ENCODE data around the gene ERGIC1.

DNA sequence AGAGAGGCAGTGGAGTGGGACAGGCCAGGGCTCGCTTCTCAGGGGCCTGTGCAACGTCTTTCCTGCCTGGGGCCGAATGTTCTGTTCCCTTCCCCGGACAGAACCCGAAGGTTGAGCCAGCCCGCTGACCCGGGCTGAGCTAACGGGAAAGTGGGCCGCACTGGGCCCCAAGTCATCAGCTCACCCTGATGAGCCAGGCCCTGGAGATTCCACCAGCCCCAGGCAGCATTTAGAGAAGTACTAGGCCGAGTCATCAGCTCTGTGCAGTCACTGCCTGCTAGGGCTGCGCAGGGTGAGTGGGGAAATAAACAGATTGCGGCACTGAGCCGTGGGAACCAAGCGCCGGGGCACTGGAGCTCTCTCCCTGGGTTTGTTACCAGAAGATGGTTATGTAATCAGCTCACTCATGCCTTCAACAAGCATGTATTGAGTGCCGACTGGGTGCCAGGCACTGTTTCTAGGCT lies 33.9 kb upstream of the ERGIC1 start:
- TF ChIP-seq TP53 (CRISPR knock-in tag; IDR thresholded peaks at IDR 0.05): no peak
- TF ChIP-seq, protein P1, sequence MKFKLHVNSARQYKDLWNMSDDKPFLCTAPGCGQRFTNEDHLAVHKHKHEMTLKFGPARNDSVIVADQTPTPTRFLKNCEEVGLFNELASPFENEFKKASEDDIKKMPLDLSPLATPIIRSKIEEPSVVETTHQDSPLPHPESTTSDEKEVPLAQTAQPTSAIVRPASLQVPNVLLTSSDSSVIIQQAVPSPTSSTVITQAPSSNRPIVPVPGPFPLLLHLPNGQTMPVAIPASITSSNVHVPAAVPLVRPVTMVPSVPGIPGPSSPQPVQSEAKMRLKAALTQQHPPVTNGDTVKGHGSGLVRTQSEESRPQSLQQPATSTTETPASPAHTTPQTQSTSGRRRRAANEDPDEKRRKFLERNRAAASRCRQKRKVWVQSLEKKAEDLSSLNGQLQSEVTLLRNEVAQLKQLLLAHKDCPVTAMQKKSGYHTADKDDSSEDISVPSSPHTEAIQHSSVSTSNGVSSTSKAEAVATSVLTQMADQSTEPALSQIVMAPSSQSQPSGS (CRISPR knock-in tag; IDR thresholded peaks at IDR 0.05; ENCODE audit: borderline replicate concordance, low read depth): no peak
- TF ChIP-seq, protein P2, sequence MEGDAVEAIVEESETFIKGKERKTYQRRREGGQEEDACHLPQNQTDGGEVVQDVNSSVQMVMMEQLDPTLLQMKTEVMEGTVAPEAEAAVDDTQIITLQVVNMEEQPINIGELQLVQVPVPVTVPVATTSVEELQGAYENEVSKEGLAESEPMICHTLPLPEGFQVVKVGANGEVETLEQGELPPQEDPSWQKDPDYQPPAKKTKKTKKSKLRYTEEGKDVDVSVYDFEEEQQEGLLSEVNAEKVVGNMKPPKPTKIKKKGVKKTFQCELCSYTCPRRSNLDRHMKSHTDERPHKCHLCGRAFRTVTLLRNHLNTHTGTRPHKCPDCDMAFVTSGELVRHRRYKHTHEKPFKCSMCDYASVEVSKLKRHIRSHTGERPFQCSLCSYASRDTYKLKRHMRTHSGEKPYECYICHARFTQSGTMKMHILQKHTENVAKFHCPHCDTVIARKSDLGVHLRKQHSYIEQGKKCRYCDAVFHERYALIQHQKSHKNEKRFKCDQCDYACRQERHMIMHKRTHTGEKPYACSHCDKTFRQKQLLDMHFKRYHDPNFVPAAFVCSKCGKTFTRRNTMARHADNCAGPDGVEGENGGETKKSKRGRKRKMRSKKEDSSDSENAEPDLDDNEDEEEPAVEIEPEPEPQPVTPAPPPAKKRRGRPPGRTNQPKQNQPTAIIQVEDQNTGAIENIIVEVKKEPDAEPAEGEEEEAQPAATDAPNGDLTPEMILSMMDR (IDR thresholded peaks at IDR 0.05): no peak
- TF ChIP-seq, protein P3, sequence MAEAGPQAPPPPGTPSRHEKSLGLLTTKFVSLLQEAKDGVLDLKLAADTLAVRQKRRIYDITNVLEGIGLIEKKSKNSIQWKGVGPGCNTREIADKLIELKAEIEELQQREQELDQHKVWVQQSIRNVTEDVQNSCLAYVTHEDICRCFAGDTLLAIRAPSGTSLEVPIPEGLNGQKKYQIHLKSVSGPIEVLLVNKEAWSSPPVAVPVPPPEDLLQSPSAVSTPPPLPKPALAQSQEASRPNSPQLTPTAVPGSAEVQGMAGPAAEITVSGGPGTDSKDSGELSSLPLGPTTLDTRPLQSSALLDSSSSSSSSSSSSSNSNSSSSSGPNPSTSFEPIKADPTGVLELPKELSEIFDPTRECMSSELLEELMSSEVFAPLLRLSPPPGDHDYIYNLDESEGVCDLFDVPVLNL (CRISPR knock-in tag; IDR thresholded peaks at IDR 0.05; ENCODE audit: borderline replicate concordance, low read depth): no peak
- no peak for TF ChIP-seq CREB1 (CRISPR knock-in tag; IDR thresholded peaks at IDR 0.05)
- TF ChIP-seq RELA (CRISPR knock-in tag; IDR thresholded peaks at IDR 0.05; ENCODE audit: borderline replicate concordance): no peak
- no peak for TF ChIP-seq NFYB (CRISPR knock-in tag; conservative IDR thresholded peaks at IDR 0.05; ENCODE audit: low read depth)
- TF ChIP-seq, protein P4, sequence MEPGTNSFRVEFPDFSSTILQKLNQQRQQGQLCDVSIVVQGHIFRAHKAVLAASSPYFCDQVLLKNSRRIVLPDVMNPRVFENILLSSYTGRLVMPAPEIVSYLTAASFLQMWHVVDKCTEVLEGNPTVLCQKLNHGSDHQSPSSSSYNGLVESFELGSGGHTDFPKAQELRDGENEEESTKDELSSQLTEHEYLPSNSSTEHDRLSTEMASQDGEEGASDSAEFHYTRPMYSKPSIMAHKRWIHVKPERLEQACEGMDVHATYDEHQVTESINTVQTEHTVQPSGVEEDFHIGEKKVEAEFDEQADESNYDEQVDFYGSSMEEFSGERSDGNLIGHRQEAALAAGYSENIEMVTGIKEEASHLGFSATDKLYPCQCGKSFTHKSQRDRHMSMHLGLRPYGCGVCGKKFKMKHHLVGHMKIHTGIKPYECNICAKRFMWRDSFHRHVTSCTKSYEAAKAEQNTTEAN (CRISPR knock-in tag; IDR thresholded peaks at IDR 0.05): no peak
- TF ChIP-seq JUN (CRISPR knock-in tag; IDR thresholded peaks at IDR 0.05): no peak
- TF ChIP-seq CREM (CRISPR knock-in tag; IDR thresholded peaks at IDR 0.05): no peak
- TF ChIP-seq ETV6 (CRISPR knock-in tag; IDR thresholded peaks at IDR 0.05): no peak
- TF ChIP-seq, protein P5, sequence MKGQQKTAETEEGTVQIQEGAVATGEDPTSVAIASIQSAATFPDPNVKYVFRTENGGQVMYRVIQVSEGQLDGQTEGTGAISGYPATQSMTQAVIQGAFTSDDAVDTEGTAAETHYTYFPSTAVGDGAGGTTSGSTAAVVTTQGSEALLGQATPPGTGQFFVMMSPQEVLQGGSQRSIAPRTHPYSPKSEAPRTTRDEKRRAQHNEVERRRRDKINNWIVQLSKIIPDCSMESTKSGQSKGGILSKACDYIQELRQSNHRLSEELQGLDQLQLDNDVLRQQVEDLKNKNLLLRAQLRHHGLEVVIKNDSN (CRISPR knock-in tag; IDR thresholded peaks at IDR 0.05): no peak
